ENCODE data around the gene WWOX.

The WWOX gene

GRCh38 chr16:79074951-79075350 lies 975.5 kb downstream of the WWOX start:
- H3K9me3 ChIP-seq (ENCODE audit: control insufficient read depth, low read depth, low read length) = no peaks in the 10 kb centered on the region
- H3K4me3 ChIP-seq (ENCODE audit: low read length) = no peak overlapping the region
- H3K27me3 ChIP-seq (ENCODE audit: control insufficient read depth, insufficient read depth, low read length) = no peaks in the 10 kb centered on the region
- H3K4me1 ChIP-seq (ENCODE audit: control insufficient read depth, low read depth, low read length) = peaks cover 17% of the 10 kb centered on the region
- H3K36me3 ChIP-seq (ENCODE audit: control insufficient read depth, low read depth, low read length) = no peaks in the 10 kb centered on the region
- H3K27ac ChIP-seq (ENCODE audit: low read length) = no peak overlapping the region
- no peak overlapping the region for H3K9ac ChIP-seq (ENCODE audit: low read length)

GRCh38 chr16:79076047-79076767 lies 976.8 kb downstream of the WWOX start:
- Histone ChIP-seq H3K27ac (ENCODE audit: low read length) (no peak overlapping the region), H3K4me3 (ENCODE audit: low read length) (no peak overlapping the region), H3K9me3 (ENCODE audit: control insufficient read depth, low read depth, low read length) (no peaks in the 10 kb centered on the region), H3K27me3 (ENCODE audit: control insufficient read depth, insufficient read depth, low read length) (no peaks in the 10 kb centered on the region), H3K9ac (ENCODE audit: low read length) (no peak overlapping the region), H3K36me3 (ENCODE audit: control insufficient read depth, low read depth, low read length) (no peaks in the 10 kb centered on the region), H3K4me1 (ENCODE audit: control insufficient read depth, low read depth, low read length) (peaks cover 17% of the 10 kb centered on the region)

DNA sequence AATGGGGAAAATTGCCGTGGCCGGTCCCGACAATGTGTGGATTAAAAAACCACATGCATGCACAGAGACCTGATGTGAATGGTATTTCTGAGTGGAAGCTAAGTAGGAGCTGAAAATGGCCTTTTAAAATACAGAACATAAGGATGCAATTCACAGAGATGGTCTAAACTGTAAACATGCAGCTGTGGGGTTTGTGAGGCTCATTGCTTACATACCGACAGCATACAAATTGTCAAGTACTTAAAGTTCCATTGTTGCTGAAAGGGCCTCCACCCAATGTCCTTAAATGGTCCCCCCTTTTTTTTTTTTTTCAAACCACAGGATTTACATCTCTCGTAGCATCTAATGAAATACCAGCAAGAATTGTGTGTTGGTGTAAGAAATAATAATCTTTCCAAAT lies 977.9 kb downstream of the WWOX start:
- Histone ChIP-seq H3K27ac (ENCODE audit: low read length) (no peak overlapping the region), H3K4me3 (ENCODE audit: low read length) (no peak overlapping the region), H3K9me3 (ENCODE audit: control insufficient read depth, low read depth, low read length) (no peaks in the 10 kb centered on the region), H3K9ac (ENCODE audit: low read length) (no peak overlapping the region), H3K4me1 (ENCODE audit: control insufficient read depth, low read depth, low read length) (peaks cover 17% of the 10 kb centered on the region), H3K36me3 (ENCODE audit: control insufficient read depth, low read depth, low read length) (no peaks in the 10 kb centered on the region), H3K27me3 (ENCODE audit: control insufficient read depth, insufficient read depth, low read length) (no peaks in the 10 kb centered on the region)

GRCh38 chr16:79079656-79080420 lies 980.4 kb downstream of the WWOX start:
- H3K9ac ChIP-seq (ENCODE audit: low read length) = no peak overlapping the region
- H3K27ac ChIP-seq (ENCODE audit: low read length) = no peak overlapping the region
- H3K9me3 ChIP-seq (ENCODE audit: control insufficient read depth, low read depth, low read length) = no peaks in the 10 kb centered on the region
- no peaks in the 10 kb centered on the region for H3K36me3 ChIP-seq (ENCODE audit: control insufficient read depth, low read depth, low read length)
- no peaks in the 10 kb centered on the region for H3K27me3 ChIP-seq (ENCODE audit: control insufficient read depth, insufficient read depth, low read length)
- peaks cover 12% of the 10 kb centered on the region for H3K4me1 ChIP-seq (ENCODE audit: control insufficient read depth, low read depth, low read length)
- H3K4me3 ChIP-seq (ENCODE audit: low read length) = no peak overlapping the region

DNA sequence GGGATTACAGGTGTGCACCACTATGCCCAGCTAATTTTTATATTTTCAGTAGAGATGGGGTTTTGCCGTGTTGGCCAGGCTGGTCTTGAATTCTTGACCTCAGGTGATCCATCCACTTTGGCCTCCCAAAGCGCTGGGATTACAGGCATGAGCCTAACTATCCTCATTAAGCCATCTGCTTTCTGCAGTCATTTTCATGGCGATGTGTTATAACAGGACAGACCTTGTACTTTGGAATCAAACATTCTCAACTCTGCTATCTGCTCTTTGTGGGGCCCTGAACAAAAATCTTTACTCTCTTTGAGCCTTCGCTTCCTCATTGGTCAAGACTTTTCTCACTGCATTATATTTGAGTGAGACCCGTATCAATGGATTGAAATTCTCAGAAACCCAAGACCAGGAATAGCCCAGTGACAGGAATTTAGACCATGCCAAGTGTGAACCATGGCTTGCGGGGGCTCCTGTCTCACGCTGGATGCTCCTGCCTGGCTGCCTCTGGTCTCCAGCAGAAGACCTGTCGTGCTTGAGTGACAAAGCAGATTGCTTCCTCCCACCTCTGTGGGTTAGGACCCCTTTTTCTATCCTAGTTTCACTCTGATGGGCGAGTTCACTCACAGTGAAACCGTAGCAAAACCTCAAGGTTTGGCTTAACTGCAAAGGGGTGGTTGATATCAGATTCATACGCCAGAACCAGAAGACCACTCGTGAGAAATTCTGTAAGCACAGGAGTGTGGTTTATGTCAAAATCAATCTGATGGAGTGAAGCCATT lies 982.0 kb downstream of the WWOX start:
- no peaks in the 10 kb centered on the region for H3K36me3 ChIP-seq (ENCODE audit: control insufficient read depth, low read depth, low read length)
- H3K27me3 ChIP-seq (ENCODE audit: control insufficient read depth, insufficient read depth, low read length) = no peaks in the 10 kb centered on the region
- no peak overlapping the region for H3K9ac ChIP-seq (ENCODE audit: low read length)
- peaks cover 4% of the 10 kb centered on the region for H3K4me1 ChIP-seq (ENCODE audit: control insufficient read depth, low read depth, low read length)
- H3K4me3 ChIP-seq (ENCODE audit: low read length) = no peak overlapping the region
- no peak overlapping the region for H3K27ac ChIP-seq (ENCODE audit: low read length)
- no peaks in the 10 kb centered on the region for H3K9me3 ChIP-seq (ENCODE audit: control insufficient read depth, low read depth, low read length)

DNA sequence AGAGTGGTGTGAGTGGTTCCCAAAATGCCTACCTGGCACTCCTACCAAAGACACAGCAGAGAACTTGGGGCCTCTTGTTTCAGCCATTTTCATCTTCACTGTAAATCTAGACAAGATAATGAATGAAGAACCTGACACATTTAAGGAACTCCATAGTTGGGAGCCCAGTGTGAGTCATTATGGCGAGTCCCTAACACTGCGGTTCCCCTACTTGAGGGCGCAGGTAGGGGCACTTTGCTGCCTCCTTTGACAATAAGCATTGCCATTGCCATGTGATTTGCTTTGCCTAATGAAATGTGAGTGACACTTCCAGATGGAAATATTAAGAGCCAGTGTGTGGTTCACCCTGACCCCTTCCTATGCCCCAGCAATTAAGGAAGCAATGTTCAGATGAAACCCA lies 983.5 kb downstream of the WWOX start:
- Histone ChIP-seq H3K27me3 (ENCODE audit: control insufficient read depth, insufficient read depth, low read length) (no peaks in the 10 kb centered on the region), H3K4me3 (ENCODE audit: low read length) (no peak overlapping the region), H3K4me1 (ENCODE audit: control insufficient read depth, low read depth, low read length) (no peaks in the 10 kb centered on the region), H3K36me3 (ENCODE audit: control insufficient read depth, low read depth, low read length) (no peaks in the 10 kb centered on the region), H3K9me3 (ENCODE audit: control insufficient read depth, low read depth, low read length) (no peaks in the 10 kb centered on the region), H3K27ac (ENCODE audit: low read length) (no peak overlapping the region), H3K9ac (ENCODE audit: low read length) (no peak overlapping the region)

GRCh38 chr16:79083508-79084299 lies 984.2 kb downstream of the WWOX start:
- H3K9me3 ChIP-seq (ENCODE audit: control insufficient read depth, low read depth, low read length) = no peaks in the 10 kb centered on the region
- H3K27me3 ChIP-seq (ENCODE audit: control insufficient read depth, insufficient read depth, low read length) = no peaks in the 10 kb centered on the region
- no peaks in the 10 kb centered on the region for H3K36me3 ChIP-seq (ENCODE audit: control insufficient read depth, low read depth, low read length)
- no peak overlapping the region for H3K4me3 ChIP-seq (ENCODE audit: low read length)
- no peak overlapping the region for H3K27ac ChIP-seq (ENCODE audit: low read length)
- H3K4me1 ChIP-seq (ENCODE audit: control insufficient read depth, low read depth, low read length) = no peaks in the 10 kb centered on the region
- no peak overlapping the region for H3K9ac ChIP-seq (ENCODE audit: low read length)

DNA sequence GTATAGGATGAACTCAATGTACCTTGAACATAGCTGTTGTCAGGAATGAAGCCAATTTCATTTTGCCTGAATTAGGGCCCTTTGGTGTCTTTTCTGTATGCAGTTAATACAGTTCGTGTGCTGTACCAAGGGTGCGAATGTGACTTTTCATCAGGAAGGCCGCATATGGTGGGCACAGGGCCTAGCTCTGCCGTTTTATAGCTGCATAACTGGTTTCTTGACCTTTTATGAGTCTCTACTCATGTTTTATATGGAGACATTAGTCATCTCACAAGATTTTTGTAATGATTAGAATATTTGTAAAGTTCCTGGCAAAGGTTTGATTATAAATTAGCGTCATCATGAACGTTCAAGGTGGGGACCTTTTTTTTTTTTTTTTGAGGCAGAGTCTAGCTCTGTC lies 989.5 kb downstream of the WWOX start:
- no peak overlapping the region for H3K27ac ChIP-seq (ENCODE audit: low read length)
- no peaks in the 10 kb centered on the region for H3K9me3 ChIP-seq (ENCODE audit: control insufficient read depth, low read depth, low read length)
- H3K4me3 ChIP-seq (ENCODE audit: low read length) = no peak overlapping the region
- H3K36me3 ChIP-seq (ENCODE audit: control insufficient read depth, low read depth, low read length) = no peaks in the 10 kb centered on the region
- no peaks in the 10 kb centered on the region for H3K4me1 ChIP-seq (ENCODE audit: control insufficient read depth, low read depth, low read length)
- no peak overlapping the region for H3K9ac ChIP-seq (ENCODE audit: low read length)
- H3K27me3 ChIP-seq (ENCODE audit: control insufficient read depth, insufficient read depth, low read length) = no peaks in the 10 kb centered on the region

DNA sequence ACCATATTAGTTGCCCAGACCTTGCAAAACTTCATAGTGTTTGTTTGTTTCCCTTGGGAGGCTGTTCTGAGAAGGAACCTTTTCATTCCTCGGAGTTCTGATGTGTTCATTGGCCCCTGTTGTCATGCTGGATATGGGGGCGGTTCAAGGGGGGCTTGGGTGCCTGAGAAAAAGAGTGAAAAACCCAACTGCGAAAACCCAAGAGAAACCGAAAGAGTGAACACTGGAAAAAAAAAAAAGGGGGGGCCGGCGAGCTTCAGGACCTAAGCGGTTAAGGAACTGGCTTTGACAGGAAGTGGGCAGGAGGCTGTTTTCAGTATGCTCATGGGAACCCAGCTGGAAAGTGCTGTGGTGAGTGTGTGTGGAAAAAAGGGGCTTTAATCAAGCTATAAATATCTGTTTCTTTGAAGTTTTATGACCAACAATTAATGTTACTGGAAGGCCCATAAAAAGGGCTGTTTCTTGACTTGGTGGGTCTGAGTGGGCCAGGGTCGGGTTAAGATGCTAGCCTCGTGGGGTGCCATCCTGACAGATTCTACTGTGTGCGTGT lies 990.4 kb downstream of the WWOX start:
- Histone ChIP-seq H3K9me3 (ENCODE audit: control insufficient read depth, low read depth, low read length) (no peaks in the 10 kb centered on the region), H3K9ac (ENCODE audit: low read length) (no peak overlapping the region), H3K27ac (ENCODE audit: low read length) (no peak overlapping the region), H3K4me3 (ENCODE audit: low read length) (no peak overlapping the region), H3K36me3 (ENCODE audit: control insufficient read depth, low read depth, low read length) (no peaks in the 10 kb centered on the region), H3K27me3 (ENCODE audit: control insufficient read depth, insufficient read depth, low read length) (no peaks in the 10 kb centered on the region), H3K4me1 (ENCODE audit: control insufficient read depth, low read depth, low read length) (no peaks in the 10 kb centered on the region)

- no peaks in the 10 kb centered on the region for H3K27me3 ChIP-seq (ENCODE audit: control insufficient read depth, insufficient read depth, low read length)
- no peak overlapping the region for H3K27ac ChIP-seq (ENCODE audit: low read length)
- peaks cover 2% of the 10 kb centered on the region for H3K4me1 ChIP-seq (ENCODE audit: control insufficient read depth, low read depth, low read length)
- H3K9me3 ChIP-seq (ENCODE audit: control insufficient read depth, low read depth, low read length) = no peaks in the 10 kb centered on the region
- no peaks in the 10 kb centered on the region for H3K36me3 ChIP-seq (ENCODE audit: control insufficient read depth, low read depth, low read length)
- H3K9ac ChIP-seq (ENCODE audit: low read length) = no peak overlapping the region
- H3K4me3 ChIP-seq (ENCODE audit: low read length) = no peak overlapping the region
Observed at GRCh38 chr16:79090966-79091365, 991.5 kb downstream of the WWOX start.

DNA sequence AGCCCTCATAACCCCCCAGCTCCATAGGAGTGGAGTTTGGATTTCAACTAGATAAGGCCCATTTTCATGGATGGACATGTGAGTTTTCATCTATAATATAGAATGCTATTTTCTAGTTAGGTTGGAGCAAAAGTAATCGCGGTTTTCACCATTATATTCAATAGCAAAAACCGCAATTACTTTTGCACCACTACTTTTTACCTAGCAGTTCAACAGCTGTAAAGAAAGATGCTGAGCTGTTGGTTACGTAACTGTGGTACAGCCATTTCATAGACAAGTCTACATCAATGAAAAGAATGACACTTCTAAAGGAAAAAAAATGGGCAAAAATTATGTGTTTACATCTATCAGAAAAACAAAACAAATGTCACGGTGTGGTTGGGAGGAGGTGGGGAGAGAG lies 993.4 kb downstream of the WWOX start:
- no peak overlapping the region for H3K4me3 ChIP-seq (ENCODE audit: low read length)
- peaks cover 19% of the 10 kb centered on the region for H3K4me1 ChIP-seq (ENCODE audit: control insufficient read depth, low read depth, low read length)
- H3K36me3 ChIP-seq (ENCODE audit: control insufficient read depth, low read depth, low read length) = no peaks in the 10 kb centered on the region
- no peaks in the 10 kb centered on the region for H3K9me3 ChIP-seq (ENCODE audit: control insufficient read depth, low read depth, low read length)
- H3K27me3 ChIP-seq (ENCODE audit: control insufficient read depth, insufficient read depth, low read length) = no peaks in the 10 kb centered on the region
- no peak overlapping the region for H3K9ac ChIP-seq (ENCODE audit: low read length)
- H3K27ac ChIP-seq (ENCODE audit: low read length) = no peak overlapping the region

Data from iPS-18a (cell line).